IMR-90 (cell line): ENCODE results near the gene FOXN3.

Experiments
- CEBPB ChIP-seq: IDR thresholded peaks from 2 replicates; pipeline ENCODE4 v1.6.1; 2012; ENCODE audit warnings: low read depth, low read length, improper control_type of control experiment
- FOS ChIP-seq: fragments of 150-350 bp; IDR thresholded peaks from 2 replicates; pipeline ENCODE4 v1.6.1; 2016; ENCODE audit warnings: low read depth, low read length
- MAFK ChIP-seq: IDR thresholded peaks from 2 replicates; pipeline ENCODE4 v1.6.1; 2012; ENCODE audit warnings: low read depth, low read length, improper control_type of control experiment
- MXI1 ChIP-seq: IDR thresholded peaks from 2 replicates; pipeline ENCODE4 v1.6.1; 2012; ENCODE audit warnings: low read depth, mild to moderate bottlenecking, low read length, moderate library complexity, borderline replicate concordance
- POLR2A ChIP-seq: IDR thresholded peaks from 2 replicates; pipeline ENCODE4 v1.6.1; 2012; ENCODE audit warnings: mild to moderate bottlenecking, low read depth, low read length
- USF2 ChIP-seq: fragments of 150-350 bp; IDR thresholded peaks from 2 replicates; pipeline ENCODE4 v1.6.1; 2017; ENCODE audit warnings: mild to moderate bottlenecking, antibody characterized with exemption, low read length, low read depth
- TF ChIP-seq, protein P1 (sequence below): conservative IDR thresholded peaks from 2 replicates; pipeline ENCODE4 v1.5.1; 2012; ENCODE audit warnings: mild to moderate bottlenecking, low read depth, low read length, improper control_type of control experiment

GRCh38 chr14:89225607-89226006 is 191.4 kb downstream of the FOXN3 start:
- TF ChIP-seq FOS (no peak), POLR2A (no peak), MAFK (no peak), CEBPB (no peak), MXI1 (no peak), USF2 (no peak)
- TF ChIP-seq, protein P1, sequence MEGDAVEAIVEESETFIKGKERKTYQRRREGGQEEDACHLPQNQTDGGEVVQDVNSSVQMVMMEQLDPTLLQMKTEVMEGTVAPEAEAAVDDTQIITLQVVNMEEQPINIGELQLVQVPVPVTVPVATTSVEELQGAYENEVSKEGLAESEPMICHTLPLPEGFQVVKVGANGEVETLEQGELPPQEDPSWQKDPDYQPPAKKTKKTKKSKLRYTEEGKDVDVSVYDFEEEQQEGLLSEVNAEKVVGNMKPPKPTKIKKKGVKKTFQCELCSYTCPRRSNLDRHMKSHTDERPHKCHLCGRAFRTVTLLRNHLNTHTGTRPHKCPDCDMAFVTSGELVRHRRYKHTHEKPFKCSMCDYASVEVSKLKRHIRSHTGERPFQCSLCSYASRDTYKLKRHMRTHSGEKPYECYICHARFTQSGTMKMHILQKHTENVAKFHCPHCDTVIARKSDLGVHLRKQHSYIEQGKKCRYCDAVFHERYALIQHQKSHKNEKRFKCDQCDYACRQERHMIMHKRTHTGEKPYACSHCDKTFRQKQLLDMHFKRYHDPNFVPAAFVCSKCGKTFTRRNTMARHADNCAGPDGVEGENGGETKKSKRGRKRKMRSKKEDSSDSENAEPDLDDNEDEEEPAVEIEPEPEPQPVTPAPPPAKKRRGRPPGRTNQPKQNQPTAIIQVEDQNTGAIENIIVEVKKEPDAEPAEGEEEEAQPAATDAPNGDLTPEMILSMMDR: no peak
